Muscle of arm (tissue), 12 donors: ENCODE data around the gene ABCC2. TPM values are rescaled to one million over a fixed set of nuclear protein-coding genes. Genes with fewer than 3 reads are reported as not detected.
"Not testable (repeated sequence)": the region's sequence is repeated elsewhere in the genome, so short reads cannot be mapped to it uniquely, and the experiment has no call there.

Experiments used
- DNase-seq: peaks from one replicate; pipeline ENCODE4 v3.0.0-alpha.2; 2013
- polyA plus RNA-seq, 12 donors: library from polyadenylated mRNA; unstranded; fragments of 120-200 nt; gene quantifications; one replicate each; pipeline ENCODE4 v1.2.1, GENCODE V29; 2013; ENCODE audit not compliant: insufficient read length in 12 of 12

Gene ABCC2
- polyA plus RNA-seq, 12 donors: 0.53 to 1.4 (median 0.95) TPM; not detected in 2

GRCh38 chr10:99852481-99853213, 70.2 kb downstream of the ABCC2 start:
- no peak for DNase-seq

GRCh38 chr10:99853655-99854054, 71.2 kb downstream of the ABCC2 start:
- DNase-seq: no peak

GRCh38 chr10:99854860-99855259, 72.4 kb downstream of the ABCC2 start:
- peak; percentile 64 for DNase-seq

- no peak for DNase-seq
Observed at GRCh38 chr10:99855479-99856071, 73.1 kb downstream of the ABCC2 start.

- DNase-seq: no peak
Observed at GRCh38 chr10:99858849-99859248, 76.4 kb downstream of the ABCC2 start.

GRCh38 chr10:99859585-99859984, 77.1 kb downstream of the ABCC2 start:
- DNase-seq: no peak

GRCh38 chr10:99860466-99860865, 78.0 kb downstream of the ABCC2 start:
- no peak for DNase-seq

GRCh38 chr10:99863535-99864240, 81.2 kb downstream of the ABCC2 start:
- DNase-seq: not testable (repeated sequence)

GRCh38 chr10:99867250-99867649, 84.8 kb downstream of the ABCC2 start:
- not testable (repeated sequence) for DNase-seq

- no peak for DNase-seq
Observed at GRCh38 chr10:99869581-99870122, 87.2 kb downstream of the ABCC2 start.

- DNase-seq: no peak
Observed at GRCh38 chr10:99870123-99870730, 87.8 kb downstream of the ABCC2 start.

GRCh38 chr10:99872367-99873162, 90.1 kb downstream of the ABCC2 start:
- no peak for DNase-seq

- DNase-seq: no peak
Observed at GRCh38 chr10:99873846-99874245, 91.4 kb downstream of the ABCC2 start.

GRCh38 chr10:99874341-99875085, 92.1 kb downstream of the ABCC2 start:
- no peak for DNase-seq

- DNase-seq: no peak
Observed at GRCh38 chr10:99875473-99875872, 93.0 kb downstream of the ABCC2 start.

GRCh38 chr10:99880080-99880835, 97.8 kb downstream of the ABCC2 start:
- no peak for DNase-seq

- no peak for DNase-seq
Observed at GRCh38 chr10:99881371-99881770, 98.9 kb downstream of the ABCC2 start.

- DNase-seq: no peak
Observed at GRCh38 chr10:99883523-99883922, 101.1 kb downstream of the ABCC2 start.

- DNase-seq: no peak
Observed at GRCh38 chr10:99888622-99889021, 106.2 kb downstream of the ABCC2 start.

GRCh38 chr10:99894613-99895012, 112.2 kb downstream of the ABCC2 start:
- no peak for DNase-seq
